Cortex of kidney (tissue), 1 donor: ENCODE measurements around the gene ESYT2.
"Not testable (repeated sequence)": the region's sequence is repeated elsewhere in the genome, so short reads cannot be mapped to it uniquely, and the experiment has no call there.

Experiments
- DNase-seq: peaks from one replicate; lab custom pipeline; 2025; lab: John Stamatoyannopoulos, UW

ESYT2 gene

DNA sequence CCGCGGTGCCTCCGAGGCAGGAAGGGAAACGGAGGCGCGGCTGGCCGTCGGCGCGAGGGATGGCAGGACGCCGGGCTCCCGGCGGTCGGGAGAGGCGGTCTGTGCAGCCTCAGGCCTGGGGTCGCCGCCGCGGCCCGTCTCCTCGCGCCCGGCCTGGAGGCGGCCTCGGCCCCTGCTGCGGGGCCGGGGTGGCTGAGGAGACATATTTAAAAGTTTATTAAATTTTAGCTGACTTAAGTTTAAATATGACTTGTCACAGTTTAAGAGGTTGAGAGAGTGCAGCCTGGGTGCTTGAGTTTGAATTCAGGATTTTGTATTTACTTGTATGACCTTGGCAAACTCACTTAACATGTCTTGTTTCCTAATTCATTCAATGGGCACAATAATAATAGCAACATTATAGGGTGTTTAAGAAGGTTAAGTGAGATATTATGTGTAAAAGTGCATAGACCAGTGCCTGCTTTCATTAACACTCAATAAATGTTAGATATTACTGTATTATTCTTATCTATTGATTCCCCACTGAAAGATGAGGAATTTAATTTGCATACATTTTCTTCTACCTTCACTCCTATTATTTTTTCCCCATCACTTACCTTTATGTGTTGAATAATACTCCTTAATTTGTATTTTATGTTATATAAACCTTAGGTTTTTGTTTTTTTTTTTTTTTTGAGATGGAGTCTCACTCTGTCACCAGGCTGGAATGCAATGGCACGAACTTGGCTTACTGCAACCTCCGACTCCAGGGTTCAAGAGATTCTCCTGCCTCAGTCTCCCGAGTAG, 27.8 kb upstream of the ESYT2 start:
- DNase-seq: no peak

DNA sequence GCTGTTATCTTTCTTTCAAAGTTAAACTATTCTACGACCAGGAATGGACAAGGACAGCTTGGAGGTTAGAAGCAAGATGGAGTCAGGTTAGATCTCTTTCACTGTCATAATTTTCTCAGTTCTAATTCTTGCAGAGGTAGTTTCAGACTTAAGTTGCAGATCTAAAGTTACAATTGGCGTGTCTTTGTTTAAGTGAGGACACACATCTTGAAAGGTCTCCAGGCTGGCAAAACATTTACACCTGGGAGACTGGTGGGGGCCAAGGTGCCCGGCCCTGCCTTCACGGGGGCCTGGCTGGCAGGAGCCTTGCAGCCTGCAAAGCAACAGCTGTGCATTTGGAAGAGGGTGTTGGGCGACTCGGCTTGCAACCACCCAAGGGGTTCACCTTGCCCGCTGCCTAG, 25.4 kb upstream of the ESYT2 start:
- no peak for DNase-seq

DNA sequence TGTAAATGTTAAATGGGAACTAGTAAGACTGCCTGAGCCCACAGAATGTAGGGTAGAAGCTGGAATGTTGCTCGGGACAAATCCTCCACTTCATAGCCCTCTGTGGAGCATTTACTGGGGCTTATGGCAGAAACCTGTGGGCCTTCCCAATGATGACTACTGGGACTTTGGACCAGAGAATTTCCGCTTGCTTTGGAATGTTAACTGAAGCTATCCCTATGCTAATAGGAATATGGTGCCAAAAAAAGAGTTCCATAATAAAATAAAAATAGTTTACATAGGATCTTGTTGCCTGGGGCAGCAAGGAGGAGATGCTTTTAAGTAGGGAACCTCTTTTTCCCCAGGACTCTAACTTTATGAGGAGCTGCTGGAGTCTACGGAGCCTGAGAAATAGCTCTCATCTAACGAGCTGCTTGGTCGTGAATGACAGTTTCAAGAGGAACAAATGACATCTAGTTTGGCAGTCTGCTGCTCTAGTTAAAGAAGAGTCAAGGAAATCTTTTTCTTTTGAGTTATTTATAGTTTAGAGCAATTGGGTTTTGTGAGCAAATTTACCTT, 21.3 kb upstream of the ESYT2 start:
- no peak for DNase-seq

DNA sequence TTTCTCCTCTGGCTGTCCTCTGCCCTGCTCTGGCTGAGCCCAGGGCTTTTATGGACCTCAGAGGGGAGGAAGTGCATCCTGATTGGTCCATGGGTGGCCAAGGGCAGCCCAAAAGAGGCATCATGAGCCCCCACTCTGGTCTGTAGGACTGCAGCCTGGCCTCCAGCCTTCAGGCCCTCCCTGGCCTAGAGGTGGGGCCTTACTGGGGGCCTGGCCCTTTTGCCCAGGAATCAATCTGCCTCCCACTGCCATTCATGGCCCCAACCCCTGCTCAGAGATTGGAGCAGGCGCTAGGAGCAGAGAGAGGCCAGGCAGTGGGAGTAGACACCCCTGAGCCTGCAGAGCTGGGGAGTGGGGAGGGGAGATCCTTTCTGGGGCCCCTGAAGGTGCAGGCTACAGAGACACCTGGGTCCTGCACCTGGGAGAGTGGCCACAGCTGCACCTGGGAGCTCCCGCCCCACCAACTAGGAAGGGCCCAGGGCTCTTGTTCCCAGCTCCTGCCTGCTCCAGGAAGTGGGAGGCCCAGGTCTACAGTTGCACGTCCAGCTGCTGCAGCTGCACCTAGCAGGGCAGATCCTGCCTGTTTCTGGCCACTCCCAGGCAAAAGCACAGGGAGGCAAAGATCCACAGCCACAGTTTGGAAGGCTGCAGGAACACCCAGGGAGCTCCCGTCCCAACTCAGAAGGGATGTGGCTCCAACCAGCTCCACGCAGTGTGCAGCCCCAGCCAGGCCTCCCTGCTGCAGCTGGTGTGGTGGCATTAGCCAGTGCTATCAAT, 20.6 kb upstream of the ESYT2 start:
- DNase-seq: no peak

DNA sequence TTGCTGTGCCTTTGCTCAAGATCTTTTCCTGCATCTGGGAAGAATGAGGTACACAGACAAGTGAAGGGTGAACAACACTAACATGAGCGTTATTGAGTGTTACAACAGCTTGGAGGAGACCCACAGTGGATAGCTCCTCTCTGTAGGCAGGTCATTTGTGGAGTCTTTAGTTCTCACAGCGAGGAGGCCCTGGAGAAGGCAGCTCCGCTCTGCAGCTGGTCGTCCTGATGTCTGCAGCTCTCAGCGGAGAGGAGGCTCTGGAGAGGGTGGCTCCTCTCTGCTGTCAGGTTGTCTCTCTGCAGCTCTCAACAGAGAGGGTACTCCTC, 20.1 kb upstream of the ESYT2 start:
- no peak for DNase-seq

DNA sequence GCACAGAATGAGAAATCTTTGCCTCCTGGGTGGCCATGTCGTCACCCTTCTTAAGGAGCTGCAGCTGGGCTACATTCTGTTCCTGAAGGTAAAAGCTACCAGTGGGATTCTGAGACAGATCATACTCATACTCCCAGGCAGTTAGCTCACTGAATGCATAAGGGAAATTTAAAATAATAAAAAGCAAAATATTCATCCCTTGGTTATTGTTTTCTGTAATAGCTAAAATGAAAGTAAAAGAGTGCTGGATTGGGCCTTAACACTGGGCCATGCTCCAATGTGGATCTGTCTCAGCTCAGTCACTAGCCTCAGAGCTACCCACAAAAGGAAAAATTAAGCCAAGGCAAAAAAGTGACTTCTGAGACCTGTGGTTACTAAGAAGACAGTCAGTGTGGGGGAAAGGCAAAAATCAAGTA, 18.1 kb upstream of the ESYT2 start:
- DNase-seq: no peak

DNA sequence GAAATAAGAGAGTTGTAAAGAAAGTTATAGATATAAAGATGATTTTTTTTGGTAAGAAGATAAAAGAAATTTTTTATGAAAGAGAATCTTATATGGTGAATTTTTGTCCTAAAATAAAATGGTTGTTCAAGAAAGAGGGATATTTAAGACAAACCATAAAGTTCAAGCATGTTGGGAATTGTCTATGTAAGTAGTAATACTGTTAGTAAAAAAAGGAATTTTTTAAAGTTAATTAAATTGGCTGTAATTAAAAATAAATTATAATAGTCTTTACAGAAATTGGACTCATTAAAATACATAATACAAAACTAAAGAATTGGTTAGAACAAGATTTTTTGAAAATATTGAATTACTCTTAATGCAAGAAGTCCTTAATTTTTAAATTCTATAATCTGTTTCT, 17.0 kb upstream of the ESYT2 start:
- no peak for DNase-seq

DNA sequence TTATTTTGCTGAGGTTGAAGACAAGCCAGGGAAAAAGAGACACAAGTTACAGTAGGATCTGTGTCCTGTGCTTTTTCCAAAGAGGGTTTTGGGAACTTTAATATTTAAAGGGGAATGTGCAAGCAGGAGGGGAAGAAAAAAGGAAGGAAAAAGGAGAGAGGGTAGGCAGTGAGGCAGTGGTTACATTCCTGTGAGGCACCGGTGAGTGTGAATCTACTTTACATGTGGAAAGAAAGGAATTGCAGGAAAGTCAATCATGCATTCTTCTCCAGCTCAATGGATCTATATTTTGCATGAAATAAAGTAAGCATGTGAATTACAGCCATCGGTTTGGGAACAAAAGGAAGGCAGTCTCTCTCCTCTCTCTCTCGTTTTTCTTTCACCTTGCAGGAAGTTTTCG, 14.5 kb upstream of the ESYT2 start:
- no peak for DNase-seq

DNA sequence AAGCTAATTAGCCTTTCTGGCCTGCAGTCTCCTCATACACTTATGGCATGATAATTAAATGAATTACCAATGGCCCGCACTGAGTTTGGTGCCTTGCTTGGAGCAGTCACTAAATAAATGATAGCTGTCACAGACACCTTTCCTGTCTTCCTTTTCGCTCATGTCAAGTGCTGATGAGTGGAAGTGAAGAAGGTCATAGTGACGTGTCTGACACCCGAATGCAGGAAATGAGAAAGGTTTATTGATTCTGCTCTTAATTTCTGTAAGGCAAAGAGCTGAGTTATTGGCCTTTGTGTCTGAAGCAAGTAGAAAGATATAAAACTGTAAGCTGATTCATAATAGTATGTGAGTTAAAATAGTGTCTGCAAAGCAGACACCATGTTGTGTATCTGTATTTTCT, 13.2 kb upstream of the ESYT2 start:
- no peak for DNase-seq

DNA sequence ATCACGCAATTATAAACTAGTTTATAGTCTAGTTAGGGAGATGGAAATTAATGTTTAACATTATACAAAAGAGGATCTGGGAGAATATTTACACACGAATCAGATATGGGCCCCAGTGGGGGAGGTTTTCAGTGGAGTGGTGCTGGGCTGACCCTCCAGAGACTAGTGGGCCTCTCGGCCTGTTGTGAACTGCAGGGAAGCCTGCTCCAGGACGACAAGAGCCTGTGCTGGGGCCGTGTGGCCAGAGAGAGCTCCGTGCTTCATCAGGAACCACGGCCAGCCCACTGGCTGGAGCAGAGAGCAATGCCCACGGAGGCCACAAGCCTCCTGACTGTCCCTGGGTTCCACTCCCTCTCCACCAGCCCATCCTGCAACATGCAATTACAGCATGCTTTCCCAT, 11.3 kb upstream of the ESYT2 start:
- no peak for DNase-seq

DNA sequence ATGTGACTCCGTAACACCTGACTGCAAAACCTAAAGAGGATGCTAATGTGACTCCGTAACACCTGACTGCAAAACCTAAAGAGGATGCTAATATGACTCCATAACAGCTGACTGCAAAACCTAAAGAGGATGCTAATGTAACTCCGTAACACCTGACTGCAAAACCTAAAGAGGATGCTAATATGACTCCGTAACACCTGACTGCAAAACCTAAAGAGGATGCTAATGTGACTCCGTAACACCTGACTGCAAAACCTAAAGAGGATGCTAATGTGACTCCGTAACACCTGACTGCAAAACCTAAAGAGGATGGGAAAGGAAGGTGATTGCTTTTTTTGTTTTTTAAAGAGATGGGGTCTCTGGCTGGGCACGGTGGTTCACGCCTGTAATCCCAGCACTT, 9.9 kb upstream of the ESYT2 start:
- DNase-seq: not testable (repeated sequence)

DNA sequence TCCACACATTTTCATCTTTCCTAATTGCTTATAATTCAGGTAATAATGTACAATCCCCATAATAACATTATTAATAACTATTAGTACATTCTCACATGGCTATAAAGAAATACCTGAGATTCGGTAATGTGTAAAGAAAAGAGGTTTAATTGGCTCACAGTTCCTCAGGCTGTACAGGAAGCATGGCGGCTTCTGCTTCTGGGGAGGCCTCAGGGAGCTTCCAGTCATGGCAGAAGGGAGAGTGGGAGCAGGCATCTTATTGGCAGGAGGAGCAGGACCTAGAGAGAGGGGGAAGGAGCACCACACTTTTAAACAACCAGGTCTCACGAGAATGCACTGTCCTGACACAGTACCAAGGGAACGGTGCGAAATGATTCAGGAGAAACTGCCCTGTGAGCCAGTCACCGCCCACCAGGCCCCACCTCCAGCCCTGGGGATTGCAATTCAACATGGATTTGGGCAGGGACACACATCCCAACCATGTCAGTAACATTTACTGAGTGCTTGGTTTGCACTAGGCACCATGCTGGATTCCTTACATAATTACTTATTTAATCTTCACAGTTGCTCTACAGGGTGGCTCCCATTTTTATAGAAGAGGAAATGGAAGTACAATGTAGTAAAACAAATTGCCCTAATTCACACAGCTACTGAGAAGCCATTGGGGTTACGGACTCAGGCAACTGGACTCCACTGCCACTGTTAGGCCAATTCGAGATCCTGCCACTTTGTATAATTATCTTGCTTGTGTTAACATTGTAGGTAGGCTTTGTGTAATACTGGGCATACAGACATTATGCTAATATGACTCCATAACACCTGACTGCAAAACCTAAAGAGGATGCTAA, 8.7 kb upstream of the ESYT2 start:
- DNase-seq: no peak

DNA sequence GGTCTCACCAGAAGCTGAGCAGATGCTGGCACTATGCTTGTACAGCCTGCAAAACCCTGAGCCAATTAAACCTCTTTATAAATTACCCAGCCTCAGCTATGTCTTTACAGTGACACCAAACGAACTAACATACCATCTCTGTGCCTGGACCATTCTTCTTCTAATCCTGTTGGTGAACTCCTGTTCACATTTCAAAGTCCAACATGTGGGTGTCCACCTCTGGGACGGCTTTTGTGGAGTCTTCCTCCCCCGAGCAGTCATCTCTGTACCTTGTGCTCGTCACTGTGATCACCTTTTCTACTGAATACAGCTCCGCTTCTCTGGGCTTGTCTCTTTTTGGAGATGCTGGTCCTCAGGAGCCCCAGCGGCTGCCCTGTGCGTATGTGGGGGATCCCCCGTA, 7.4 kb upstream of the ESYT2 start:
- no peak for DNase-seq

DNA sequence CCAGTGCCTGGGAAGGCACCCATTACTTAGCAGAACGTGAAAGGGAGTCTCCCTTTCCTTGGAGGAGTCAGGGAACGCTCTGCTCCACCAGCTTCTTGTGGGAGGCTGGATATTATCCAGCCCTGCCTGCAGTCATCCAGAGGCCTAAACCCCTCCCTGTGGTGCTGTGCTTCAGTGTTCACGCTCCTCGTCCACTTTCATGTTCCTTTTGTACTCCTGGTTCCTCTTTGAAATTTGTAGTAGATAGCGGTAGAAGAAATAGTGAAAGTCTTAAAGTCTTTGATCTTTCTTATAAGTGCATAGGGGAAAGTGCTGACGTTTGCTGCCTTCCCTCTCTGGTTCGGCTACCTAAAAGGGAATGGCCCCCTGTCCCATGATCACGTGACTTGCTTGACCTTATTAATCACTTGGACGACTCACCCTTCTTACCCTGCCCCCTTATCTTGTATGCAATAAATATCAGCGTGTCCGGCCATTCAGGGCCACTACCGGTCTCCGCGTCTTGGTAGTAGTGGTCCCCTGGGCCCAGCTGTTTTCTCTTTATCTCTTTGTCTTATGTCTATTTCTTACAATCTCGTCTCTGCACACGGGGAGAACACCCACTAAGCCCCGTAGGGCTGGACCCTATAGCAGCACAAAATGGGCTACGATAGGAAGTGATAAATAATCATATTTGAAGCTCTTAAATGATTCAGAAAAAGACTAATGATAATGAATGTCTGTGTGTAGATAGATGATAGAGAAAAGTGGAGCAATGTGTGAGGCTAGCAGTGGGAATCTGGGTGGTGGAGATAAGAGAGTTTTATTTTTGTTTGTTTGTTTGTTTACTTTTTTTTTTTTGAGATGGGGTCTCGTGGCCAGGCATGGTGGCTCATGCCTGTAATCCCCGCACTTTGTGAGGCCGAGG, 5.8 kb upstream of the ESYT2 start:
- DNase-seq: no peak

DNA sequence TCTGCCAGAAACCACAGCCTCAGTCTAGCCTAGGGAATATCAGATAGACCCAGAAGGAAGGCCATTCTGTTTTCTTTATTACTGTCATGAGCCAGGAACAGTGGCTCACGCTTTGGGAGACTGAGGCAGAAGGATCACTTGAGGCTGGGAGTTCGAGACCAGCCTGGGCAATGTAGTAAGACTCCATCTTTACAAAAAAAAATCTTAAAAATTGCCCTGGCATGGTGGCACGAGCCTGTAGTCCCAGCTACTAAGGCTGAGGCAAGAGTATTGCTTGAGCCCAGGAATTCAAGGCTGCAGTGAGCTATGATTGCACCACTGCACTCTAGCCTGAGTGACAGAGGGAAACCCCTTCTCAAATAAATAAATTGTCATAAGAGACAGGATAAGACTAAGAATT, 3.7 kb upstream of the ESYT2 start:
- DNase-seq: no peak

DNA sequence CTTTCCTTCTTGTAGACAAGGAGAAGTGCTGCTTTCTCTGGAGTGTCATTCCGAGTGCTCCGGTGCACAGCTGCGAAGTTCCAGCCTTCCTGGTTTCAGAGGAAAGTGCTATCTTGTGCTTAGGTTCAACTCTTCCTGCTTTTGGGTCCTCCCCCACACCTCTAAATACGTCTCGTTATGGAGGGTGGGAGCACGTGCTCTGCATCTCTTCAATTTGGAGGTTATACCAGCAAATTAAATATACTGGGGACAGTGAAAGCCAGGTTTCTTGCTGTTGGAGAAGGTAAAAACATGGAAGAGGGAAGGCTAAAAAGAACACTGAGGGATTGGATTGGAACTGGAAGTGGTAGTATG, 2.4 kb upstream of the ESYT2 start:
- DNase-seq: no peak

DNA sequence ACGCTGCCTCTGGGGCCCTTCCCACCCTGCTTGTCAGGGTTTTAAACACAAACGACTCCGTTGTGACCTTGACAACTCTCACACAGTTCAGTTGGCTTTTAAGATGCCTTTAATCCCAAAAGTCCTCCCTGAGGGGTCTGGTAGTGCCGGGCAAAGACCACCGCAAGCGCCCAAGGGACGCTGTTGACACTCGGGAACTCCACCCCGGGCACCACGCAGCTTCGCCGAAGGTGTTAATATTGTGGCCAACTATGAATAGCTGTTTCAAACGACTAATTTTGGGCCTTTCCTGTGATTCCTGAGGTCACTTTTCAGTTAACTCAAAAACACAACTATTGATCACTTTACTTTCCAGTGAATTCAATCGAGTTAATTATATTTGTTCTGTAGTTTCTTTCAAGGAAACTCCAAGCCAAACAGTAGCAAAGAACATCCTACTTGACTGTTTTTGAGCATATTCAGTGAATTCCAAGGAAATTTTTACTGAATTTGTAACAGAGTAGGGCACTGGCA, 958 bp upstream of the ESYT2 start:
- no peak for DNase-seq

DNA sequence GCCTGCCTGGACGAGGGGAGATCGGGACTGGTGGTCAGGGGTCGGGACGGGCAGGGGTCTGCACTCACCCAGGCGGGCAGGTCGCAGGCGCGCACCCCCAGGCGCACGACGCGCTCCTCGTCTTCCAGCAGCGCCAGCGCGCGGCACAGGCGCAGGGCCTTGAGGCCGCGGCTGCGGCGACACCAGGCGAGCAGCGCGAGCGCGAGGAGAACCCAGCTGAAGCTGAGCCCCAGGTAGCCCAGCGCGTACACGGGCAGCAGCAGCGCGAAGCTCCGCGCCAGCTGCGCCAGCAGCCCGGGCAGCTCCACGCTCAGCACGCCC, 328 bp downstream of the ESYT2 start:
- DNase-seq: no peak

DNA sequence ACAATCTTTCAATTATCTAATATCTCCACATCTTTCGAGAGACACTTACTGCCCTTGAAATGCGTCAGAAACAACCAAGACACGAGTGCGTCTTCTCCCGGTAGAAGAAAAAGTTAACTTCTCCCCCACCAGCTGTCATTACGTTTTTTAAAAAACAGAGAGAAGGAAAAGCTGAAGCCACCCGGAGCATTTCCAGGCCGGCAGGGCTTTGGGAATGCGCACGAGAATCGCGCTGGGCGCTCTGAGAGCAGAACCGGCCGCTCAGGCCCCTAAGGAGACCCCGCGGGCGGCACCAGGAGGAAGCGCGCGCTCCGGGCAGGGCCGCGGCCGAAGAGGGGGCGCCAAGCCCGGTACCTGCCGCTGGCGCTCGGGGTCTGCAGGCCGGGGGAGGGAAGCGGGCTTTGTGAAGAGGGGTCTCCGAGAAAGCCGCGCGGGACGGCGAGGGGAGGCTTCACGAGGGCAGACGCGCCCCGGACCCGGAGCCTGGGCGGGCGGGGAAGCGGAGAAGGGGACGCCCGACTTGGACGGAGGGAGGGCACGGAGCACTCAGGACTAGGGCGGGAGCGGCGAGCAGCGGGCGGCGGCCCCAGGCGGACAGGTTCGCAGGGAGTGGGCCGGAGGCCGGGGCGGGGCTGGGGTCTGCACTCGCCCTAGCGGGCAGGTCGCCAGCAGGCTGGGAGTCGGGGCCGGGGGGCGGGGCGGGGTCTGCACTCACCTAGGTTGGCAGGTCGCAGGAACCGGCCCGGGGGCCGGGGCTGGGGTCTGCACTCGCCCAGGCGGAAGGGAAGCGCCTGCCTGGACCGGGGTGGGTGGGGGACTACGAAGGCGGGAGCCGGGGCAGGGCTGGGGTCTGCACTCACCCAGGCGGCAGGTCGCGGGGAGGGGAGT, 932 bp downstream of the ESYT2 start:
- DNase-seq: no peak

DNA sequence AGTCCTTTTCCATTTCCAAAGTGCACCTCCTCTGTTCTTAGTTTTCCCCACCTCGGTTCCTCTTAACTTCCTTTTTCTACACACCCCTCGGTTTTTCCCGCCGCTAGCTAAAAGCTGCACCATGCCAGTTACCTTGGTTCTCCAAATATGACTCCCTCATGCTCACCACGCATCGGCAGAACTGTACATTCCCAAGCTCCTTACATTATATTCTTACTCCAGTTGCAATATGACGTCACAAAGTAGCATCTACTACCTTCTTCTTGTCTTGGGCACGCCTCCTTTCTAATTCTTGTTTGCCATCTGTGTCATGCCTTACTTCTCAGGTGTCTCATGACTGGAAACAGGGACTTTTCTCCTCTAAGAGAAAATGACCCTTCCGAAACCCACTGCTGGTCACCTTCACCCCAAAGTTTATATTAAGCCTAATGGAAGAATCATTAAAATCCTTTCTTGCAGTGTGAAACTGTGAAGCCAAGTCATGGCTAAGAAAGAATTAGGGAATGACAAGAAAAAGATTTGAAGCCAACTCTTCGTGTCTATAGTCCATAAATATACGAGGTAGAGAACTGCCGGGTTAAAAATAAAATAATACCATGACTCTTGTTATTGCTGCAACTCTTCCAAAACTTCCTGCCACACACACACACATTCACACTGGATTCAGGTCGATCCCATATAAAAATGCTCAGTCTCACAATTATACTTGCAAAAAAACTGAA, 1.7 kb downstream of the ESYT2 start:
- no peak for DNase-seq
